ENCODE data around the gene SLC8A1.
A peak's percentile ranks its signal among the peaks of the same experiment; 100 is the strongest.

SLC8A1 gene
- long read RNA-seq, donor 1, partial matches to known transcripts: 6 of 6 reads
- long read RNA-seq, donor 1, other reads (novel, unspliced or antisense): 0 of 6 reads
- long read RNA-seq, donor 2, partial matches to known transcripts: 6 of 6 reads
- long read RNA-seq, donor 2, other reads (novel, unspliced or antisense): 0 of 6 reads
- long read RNA-seq, donor 3, partial matches to known transcripts: 0 of 1 reads
- long read RNA-seq, donor 3, other reads (novel, unspliced or antisense): 0 of 1 reads
- long read RNA-seq, donor 4: 0 reads
- long read RNA-seq, donor 5, partial matches to known transcripts: 0 of 1 reads
- long read RNA-seq, donor 5, other reads (novel, unspliced or antisense): 0 of 1 reads
- long read RNA-seq, donor 6, partial matches to known transcripts: 13 of 14 reads
- long read RNA-seq, donor 6, other reads (novel, unspliced or antisense): 0 of 14 reads
- long read RNA-seq, donor 7, partial matches to known transcripts: 8 of 9 reads
- long read RNA-seq, donor 7, other reads (novel, unspliced or antisense): 0 of 9 reads
- long read RNA-seq, donor 8, partial matches to known transcripts: 7 of 8 reads
- long read RNA-seq, donor 8, other reads (novel, unspliced or antisense): 0 of 8 reads

DNA sequence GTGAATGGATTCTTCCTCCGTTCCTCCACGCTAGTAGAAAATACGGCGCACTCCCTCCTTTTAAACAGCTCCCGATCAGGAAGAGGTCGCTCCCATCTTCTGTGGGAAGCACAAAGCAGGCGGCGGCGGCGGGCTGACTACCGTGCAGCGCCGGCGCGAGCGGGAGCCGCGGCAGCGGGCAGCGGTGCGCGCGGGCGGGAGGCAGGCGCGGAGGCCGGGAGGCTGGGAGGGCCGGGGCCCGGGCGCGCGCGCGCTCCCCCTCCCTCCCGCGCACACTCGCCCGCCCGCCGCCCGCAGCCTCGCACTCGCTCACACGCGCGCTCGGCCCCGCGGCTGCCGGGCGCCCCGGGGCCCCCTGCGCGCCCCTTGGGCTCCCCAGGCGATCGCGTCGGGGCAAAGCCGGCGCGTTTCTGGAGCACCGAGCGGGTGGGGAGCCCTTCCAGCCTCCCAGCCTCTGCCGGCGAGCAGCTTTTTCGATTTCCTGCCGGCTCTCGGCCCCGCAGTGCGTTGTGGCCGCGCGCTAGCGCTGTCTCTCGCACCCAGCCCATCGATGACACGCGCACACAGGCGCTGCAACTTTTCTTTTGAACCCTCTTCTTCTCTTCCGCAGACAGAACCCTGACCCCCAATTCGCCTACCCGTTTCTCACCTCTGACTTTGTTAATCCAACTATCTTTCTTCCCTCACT lies at the start of gene SLC8A1:
TSS of gene SLC8A1 (minus strand) at position 173 of the 688 bp plus-strand sequence.
- peak; percentile 85 for DNase-seq

DNA sequence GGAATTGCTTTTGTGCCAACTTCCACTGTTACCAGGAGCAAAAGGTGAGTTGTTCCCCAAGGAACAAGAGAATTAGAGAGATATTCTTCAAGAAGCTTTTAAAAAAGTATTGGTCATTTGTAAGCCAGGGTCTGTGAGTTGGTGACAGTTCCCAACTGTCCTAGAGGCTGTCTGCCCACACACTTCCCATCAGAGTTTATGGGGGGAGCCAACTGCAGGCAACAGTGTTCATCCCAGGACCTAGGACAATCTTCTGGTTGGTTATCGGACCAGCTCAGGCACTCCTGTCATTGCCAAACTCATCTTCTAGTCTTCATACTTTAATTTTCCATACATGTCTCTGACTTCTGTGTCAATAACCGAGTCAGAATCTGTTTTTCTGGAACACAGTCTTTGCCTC lies 47.5 kb upstream of the SLC8A1 start:
- DNase-seq: no peak

DNA sequence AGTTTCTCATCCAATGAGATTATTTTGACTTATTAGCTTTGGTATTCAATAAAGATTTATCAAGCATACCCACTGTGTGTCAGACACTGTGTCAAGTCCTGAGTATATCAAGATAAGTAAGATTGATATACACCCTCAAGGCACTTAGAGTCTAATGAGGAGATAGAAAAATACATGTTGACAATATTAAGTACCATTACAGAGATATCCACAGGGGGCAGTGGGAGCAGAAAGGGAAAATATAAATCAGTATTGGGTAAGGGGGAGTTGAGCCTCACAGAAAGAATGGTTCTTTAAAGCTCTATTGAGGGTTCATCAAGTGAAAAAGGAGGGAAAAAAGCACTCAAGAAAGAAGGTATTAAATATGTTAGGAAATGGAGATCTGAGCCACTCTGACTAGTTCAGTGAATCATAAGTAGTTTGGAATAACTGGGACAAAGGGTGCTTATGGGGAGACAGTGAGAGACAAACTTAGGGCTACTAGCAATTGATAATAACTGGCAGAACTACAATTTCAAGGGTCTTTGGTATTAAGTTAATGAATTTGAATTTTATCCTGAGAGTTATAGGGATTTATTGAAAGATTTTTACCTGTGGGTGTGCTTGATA lies 45.5 kb upstream of the SLC8A1 start:
- no peak for DNase-seq

GRCh38 chr2:40489678-40489960 lies 37.7 kb upstream of the SLC8A1 start:
- DNase-seq: peak; percentile 22

DNA sequence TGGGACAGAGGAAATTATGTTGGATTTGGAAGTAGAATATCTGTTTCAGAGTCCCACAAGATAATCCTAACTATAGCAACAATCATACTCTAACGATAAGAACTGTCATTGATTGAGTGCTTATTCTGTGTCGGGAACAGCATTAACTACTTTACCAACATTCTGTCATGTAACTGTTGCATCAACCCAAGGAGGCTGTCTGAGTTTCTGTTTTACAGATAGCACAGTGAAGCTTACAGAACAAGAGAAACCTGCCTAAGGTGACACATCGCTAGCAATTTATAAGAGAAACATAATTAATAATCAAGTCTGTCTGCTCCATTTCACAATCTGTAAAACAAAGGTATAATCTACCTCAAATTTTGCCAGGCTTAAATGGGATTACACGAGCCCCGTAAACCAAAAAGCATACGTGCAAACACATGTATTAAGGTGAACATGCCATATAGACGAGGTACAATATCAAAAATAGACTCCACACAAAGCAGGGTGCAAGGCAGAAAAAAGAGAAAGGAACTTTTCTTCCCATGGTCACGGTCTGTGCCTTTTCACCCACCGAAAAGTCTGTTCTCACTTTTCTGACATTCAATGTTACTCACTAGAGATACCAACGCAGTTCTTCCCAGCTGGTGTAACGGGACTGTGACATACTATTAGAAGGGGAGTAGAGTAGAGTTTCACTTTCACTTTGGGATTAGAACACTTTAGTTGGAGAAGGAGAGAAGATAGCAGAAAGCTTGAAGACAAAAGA lies 37.2 kb upstream of the SLC8A1 start:
- DNase-seq: no peak

DNA sequence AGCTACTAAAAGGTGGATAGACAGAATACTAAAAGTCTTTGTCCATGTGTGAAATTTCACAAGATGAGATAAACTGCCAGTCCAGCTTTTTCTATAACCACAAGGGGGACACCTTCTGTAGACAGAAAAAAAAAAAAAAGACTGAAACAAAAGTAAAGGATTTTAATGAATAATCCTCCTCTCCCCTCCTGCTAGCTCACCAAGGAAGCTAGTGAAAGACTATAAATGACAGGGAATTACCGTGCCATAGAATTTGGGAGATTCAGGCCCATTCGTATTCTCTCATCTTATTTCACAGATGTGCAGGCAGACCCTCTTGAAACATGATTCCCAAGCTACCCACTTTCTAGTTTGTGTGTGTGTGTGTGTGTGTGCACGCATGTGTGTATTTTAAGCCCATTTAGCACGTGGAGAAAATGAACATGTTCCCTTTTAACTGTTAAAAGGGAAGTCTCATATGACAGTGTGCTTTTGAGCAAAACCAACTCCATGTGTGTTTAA lies 36.3 kb upstream of the SLC8A1 start:
- peak; percentile 52 for DNase-seq

- no peak for DNase-seq
Measured at GRCh38 chr2:40487602-40488001, 35.7 kb upstream of the SLC8A1 start.

- no peak for DNase-seq
Measured at GRCh38 chr2:40485854-40486253, 34.0 kb upstream of the SLC8A1 start.

- no peak for DNase-seq
Measured at GRCh38 chr2:40485318-40485717, 33.4 kb upstream of the SLC8A1 start.

DNA sequence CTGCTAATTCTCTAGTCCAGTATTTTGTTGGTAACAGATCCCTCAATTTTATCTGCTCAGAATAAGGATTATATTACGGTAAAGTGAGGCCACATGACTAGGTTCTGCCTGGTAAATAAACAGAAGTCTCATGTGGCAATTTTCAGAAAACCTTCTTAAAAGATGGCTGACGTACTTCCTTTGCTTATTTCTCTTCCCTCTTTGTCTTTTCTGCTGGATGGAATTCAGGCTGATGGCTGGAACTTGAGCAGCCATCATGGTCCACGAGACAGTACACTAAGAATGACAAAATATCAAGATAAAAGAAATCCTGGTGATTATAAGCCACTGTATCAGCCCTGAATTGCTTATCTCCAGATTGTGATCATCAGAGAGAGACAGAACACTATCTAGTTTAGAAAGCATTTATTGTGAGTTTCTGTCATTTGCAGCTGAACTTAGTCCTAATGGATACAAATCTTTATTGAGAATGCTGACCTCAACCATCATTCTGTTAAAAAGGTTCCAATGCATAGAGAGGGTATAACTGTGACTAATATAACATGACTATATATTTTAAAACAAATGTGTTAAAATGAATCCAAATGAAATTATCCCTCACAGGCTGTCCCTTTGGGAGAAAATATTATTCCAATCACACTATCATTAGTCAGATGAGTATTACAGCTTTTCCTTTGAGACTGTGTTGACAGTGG lies 31.8 kb upstream of the SLC8A1 start:
- DNase-seq: no peak

GRCh38 chr2:40480596-40480995 lies 28.7 kb upstream of the SLC8A1 start:
- DNase-seq: no peak

GRCh38 chr2:40480073-40480472 lies 28.2 kb upstream of the SLC8A1 start:
- DNase-seq: no peak

GRCh38 chr2:40477361-40477760 lies 25.5 kb upstream of the SLC8A1 start:
- DNase-seq: no peak

GRCh38 chr2:40476436-40476835 lies 24.5 kb upstream of the SLC8A1 start:
- no peak for DNase-seq

DNA sequence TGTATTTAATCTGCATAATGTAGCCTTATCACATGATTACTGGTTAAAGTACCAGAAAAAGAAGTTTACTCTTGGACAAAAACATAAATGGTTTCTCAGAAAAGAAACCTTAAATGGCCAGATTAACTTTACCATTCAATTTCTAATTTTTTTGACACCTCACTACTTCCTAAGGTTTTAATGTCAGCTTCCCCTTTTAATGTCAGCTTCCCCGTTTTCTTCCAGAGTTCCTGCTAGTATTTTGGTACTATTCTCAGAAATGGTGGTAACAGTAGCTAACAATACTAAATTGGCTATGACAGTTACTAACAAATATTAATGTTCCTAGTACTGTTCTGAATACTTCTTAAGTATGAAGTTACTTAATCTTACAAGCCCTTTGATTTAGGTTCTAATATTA lies 22.4 kb upstream of the SLC8A1 start:
- no peak for DNase-seq

DNA sequence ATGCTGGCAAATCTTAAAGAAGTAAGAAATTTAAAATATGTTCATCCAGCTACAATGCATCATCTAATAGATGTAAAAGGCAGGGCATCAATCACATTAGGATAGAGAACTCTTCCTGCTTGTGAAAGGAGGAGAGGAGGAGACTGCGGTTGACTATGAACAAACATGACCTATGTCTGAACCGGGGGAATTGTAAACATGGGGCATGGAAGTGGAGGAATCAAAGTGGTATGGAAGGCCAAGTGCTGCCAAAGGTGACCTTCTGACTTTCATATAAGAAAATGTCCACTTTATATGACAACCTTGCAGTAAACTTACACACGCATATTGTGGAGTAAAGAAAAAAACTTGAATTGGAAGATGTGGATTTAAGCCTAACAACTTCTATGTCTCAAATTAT lies 20.0 kb upstream of the SLC8A1 start:
- DNase-seq: no peak

- DNase-seq: no peak
Measured at GRCh38 chr2:40470822-40471813, 19.2 kb upstream of the SLC8A1 start.

GRCh38 chr2:40466935-40467572 lies 15.2 kb upstream of the SLC8A1 start:
- DNase-seq: no peak

DNA sequence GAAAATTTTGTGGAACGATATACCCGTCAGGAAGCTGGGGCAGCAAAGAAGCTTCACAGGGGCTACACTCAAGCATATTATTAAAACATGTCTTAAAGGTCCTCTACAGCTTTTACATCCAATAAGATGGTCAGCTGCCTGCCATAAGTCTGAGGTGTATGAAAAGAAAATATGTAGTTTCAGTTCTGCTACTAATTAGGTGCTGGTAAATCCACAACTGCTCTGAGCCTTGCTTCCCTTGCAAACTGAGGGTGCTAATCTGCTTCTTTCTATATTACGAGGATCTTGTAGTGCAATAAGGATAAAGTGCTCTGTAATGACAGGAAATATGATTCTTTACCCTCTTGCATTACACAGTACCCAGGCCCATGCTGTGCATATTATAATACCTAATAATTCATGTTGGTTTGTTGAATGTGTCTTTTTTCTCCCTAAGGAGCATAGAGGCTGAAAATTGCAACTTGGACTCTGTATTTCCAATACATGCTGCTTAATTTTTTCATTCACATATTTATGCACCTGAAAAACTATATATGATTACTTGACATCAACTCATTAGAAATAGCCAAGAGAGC lies 14.5 kb upstream of the SLC8A1 start:
- no peak for DNase-seq
